ENCODE measurements around the gene BARX2. TPM values are rescaled to one million over a fixed set of nuclear protein-coding genes. Genes with fewer than 3 reads are reported as not detected.

BARX2 gene
- total and polyA plus RNA-seq, 2 donors (not counting 3 experiments of a cell fraction or from before 2014, with no cell fraction given): not detected

GRCh38 chr11:129440028-129440713, 64.5 kb downstream of the BARX2 start:
- Histone ChIP-seq H3K9me3 (replicated peaks; ENCODE audit: control insufficient read depth, insufficient read depth, low read length) (peaks cover 3% of the 10 kb centered on the region), H3K27ac (ENCODE audit: insufficient read depth, low read depth, low read length) (no peak overlapping the region), H3K36me3 (ENCODE audit: control insufficient read depth in 2 of 2, extremely low read depth in 1 of 2, insufficient read depth in 2 of 2, low read length in 2 of 2) (no peaks in the 10 kb centered on the region), H4K20me1 (replicated peaks; ENCODE audit: control insufficient read depth, extremely low read depth, insufficient read depth, low read length) (no peaks in the 10 kb centered on the region), H3K79me2 (ENCODE audit: control insufficient read depth, insufficient read depth, low read length) (no peaks in the 10 kb centered on the region), H3K9me1 (replicated peaks; ENCODE audit: control insufficient read depth, extremely low read depth, insufficient read depth, low read length) (no peaks in the 10 kb centered on the region), H3K4me1 (ENCODE audit: control insufficient read depth, extremely low read depth, insufficient read depth, low read length) (no peaks in the 10 kb centered on the region), H3K27me3 (ENCODE audit: control insufficient read depth in 2 of 2, insufficient read depth in 2 of 2, low read length in 2 of 2) (no peaks in the 10 kb centered on the region), H3K9ac (replicated peaks; ENCODE audit: extremely low read depth, insufficient read depth, low read length) (no peak overlapping the region), H2AFZ (ENCODE audit: low read depth, low read length) (no peak overlapping the region), H3K4me2 (ENCODE audit: insufficient read depth, low read length) (no peak overlapping the region), H3K4me3 (replicated peaks in 1 of 3; ENCODE audit: insufficient read depth in 1 of 3, low read depth in 1 of 3, low read length in 3 of 3) (no peak overlapping the region)
- BruUV-seq (replicated peaks): no TSS peak
- dilution Hi-C loops (cut with MboI; ENCODE audit: extremely low pct_ligation_motif_present, low sequenced_read_pairs): no loop called here
- POLR2A ChIA-PET: no interaction called here
- CTCF ChIA-PET: no interaction called here
- DNase-seq (ENCODE audit: low read depth, low spot score) (no peak), FAIRE-seq (no peak)
- TF ChIP-seq GATA2 (IDR thresholded peaks at IDR 0.05; ENCODE audit: insufficient read depth, insufficient read length, low read depth, low read length): no peak
- no peak for TF ChIP-seq CTCF (IDR thresholded peaks at IDR 0.05; ENCODE audit: extremely low read depth in 1 of 2, insufficient read depth in 1 of 2, low read depth in 1 of 2, low read length in 2 of 2)
- no peak for TF ChIP-seq MAX (IDR thresholded peaks at IDR 0.05; ENCODE audit: insufficient read depth, insufficient read length)
- TF ChIP-seq MYC (IDR thresholded peaks at IDR 0.05; ENCODE audit: low read depth, low read length): no peak
- TF ChIP-seq EZH2 (IDR thresholded peaks at IDR 0.05; ENCODE audit: borderline replicate concordance, low read depth, low read length, severe bottlenecking): no peak
- TF ChIP-seq FOS (IDR thresholded peaks at IDR 0.05; ENCODE audit: borderline replicate concordance, insufficient read depth, low read length): no peak
- TF ChIP-seq POLR2AphosphoS5 (IDR thresholded peaks at IDR 0.05; ENCODE audit: insufficient read depth, low read depth, low read length): no peak
- no peak for TF ChIP-seq POLR2A (IDR thresholded peaks at IDR 0.05; ENCODE audit: low read depth, low read length)
- no peak for TF ChIP-seq JUN (IDR thresholded peaks at IDR 0.05; ENCODE audit: borderline replicate concordance, insufficient read depth, insufficient read length, low read depth)
- intact Hi-C loops (cut with micrococcal nuclease): no loop called here

All from endothelial cell of umbilical vein (primary cell).